ENCODE measurements around the gene DNM3. TPM values are rescaled to one million over a fixed set of nuclear protein-coding genes. Genes with fewer than 3 reads are reported as not detected.

Gene DNM3
- total RNA-seq, 1 experiment from 2014 or later: 0.71 TPM

- intact Hi-C loops (cut with micrococcal nuclease; ENCODE audit: unreplicated experiment): loop anchor here (10.0 kb wide), 1 partner anchor 601 kb away; no protein-coding TSS in a partner anchor
- Histone ChIP-seq H3K36me3 (ENCODE audit: insufficient read depth, low read length, poor library complexity, severe bottlenecking) (no peaks in the 10 kb centered on the region), H3K27ac (ENCODE audit: low read depth, low read length, poor library complexity, severe bottlenecking) (no peak overlapping the region), H3K27me3 (replicated peaks; ENCODE audit: insufficient read depth, low read depth, low read length, poor library complexity) (no peaks in the 10 kb centered on the region), H3K9me3 (ENCODE audit: low read depth, low read length, poor library complexity, severe bottlenecking) (no peaks in the 10 kb centered on the region), H3K4me3 (ENCODE audit: low read depth, low read length, poor library complexity, severe bottlenecking) (no peak overlapping the region), H3K4me1 (ENCODE audit: insufficient read depth, low read length, poor library complexity, severe bottlenecking) (no peaks in the 10 kb centered on the region)
- no TSS peak for BruUV-seq (replicated peaks)
- ChIA-PET CTCF (no interaction called here), POLR2A (ENCODE audit: low non-redundant PET) (no interaction called here)
- TF ChIP-seq CTCF (conservative IDR thresholded peaks at IDR 0.05; ENCODE audit: low read depth, low read length) (no peak), EZH2 (IDR thresholded peaks at IDR 0.05; ENCODE audit: borderline replicate concordance, low read depth, low read length, poor library complexity, severe bottlenecking) (no peak)
- DNase-seq (ENCODE audit: low spot score): no peak
Measured at GRCh38 chr1:172405912-172406311, 564.6 kb downstream of the DNM3 start.

GRCh38 chr1:172406968-172407367 is 565.7 kb downstream of the DNM3 start:
- intact Hi-C loops (cut with micrococcal nuclease; ENCODE audit: unreplicated experiment): loop anchor here (10.0 kb wide), 1 partner anchor 602 kb away; no protein-coding TSS in a partner anchor
- Histone ChIP-seq H3K4me3 (ENCODE audit: low read depth, low read length, poor library complexity, severe bottlenecking) (no peak overlapping the region), H3K36me3 (ENCODE audit: insufficient read depth, low read length, poor library complexity, severe bottlenecking) (no peaks in the 10 kb centered on the region), H3K9me3 (ENCODE audit: low read depth, low read length, poor library complexity, severe bottlenecking) (no peaks in the 10 kb centered on the region), H3K4me1 (ENCODE audit: insufficient read depth, low read length, poor library complexity, severe bottlenecking) (no peaks in the 10 kb centered on the region), H3K27me3 (replicated peaks; ENCODE audit: insufficient read depth, low read depth, low read length, poor library complexity) (no peaks in the 10 kb centered on the region), H3K27ac (ENCODE audit: low read depth, low read length, poor library complexity, severe bottlenecking) (no peak overlapping the region)
- ChIA-PET CTCF (no interaction called here), POLR2A (ENCODE audit: low non-redundant PET) (no interaction called here)
- TF ChIP-seq EZH2 (IDR thresholded peaks at IDR 0.05; ENCODE audit: borderline replicate concordance, low read depth, low read length, poor library complexity, severe bottlenecking) (no peak), CTCF (conservative IDR thresholded peaks at IDR 0.05; ENCODE audit: low read depth, low read length) (no peak)
- BruUV-seq (replicated peaks): no TSS peak
- no peak for DNase-seq (ENCODE audit: low spot score)

- Histone ChIP-seq H3K4me3 (ENCODE audit: low read depth, low read length, poor library complexity, severe bottlenecking) (no peak overlapping the region), H3K27me3 (replicated peaks; ENCODE audit: insufficient read depth, low read depth, low read length, poor library complexity) (no peaks in the 10 kb centered on the region), H3K36me3 (ENCODE audit: insufficient read depth, low read length, poor library complexity, severe bottlenecking) (no peaks in the 10 kb centered on the region), H3K27ac (ENCODE audit: low read depth, low read length, poor library complexity, severe bottlenecking) (no peak overlapping the region), H3K9me3 (ENCODE audit: low read depth, low read length, poor library complexity, severe bottlenecking) (no peaks in the 10 kb centered on the region), H3K4me1 (ENCODE audit: insufficient read depth, low read length, poor library complexity, severe bottlenecking) (no peaks in the 10 kb centered on the region)
- no TSS peak for BruUV-seq (replicated peaks)
- DNase-seq (ENCODE audit: low spot score): no peak
- POLR2A ChIA-PET (ENCODE audit: low non-redundant PET): no interaction called here
- intact Hi-C loops (cut with micrococcal nuclease; ENCODE audit: unreplicated experiment): loop anchor here (10.0 kb wide), 1 partner anchor 604 kb away; no protein-coding TSS in a partner anchor
- CTCF ChIA-PET: no interaction called here
- TF ChIP-seq EZH2 (IDR thresholded peaks at IDR 0.05; ENCODE audit: borderline replicate concordance, low read depth, low read length, poor library complexity, severe bottlenecking): no peak
- TF ChIP-seq CTCF (conservative IDR thresholded peaks at IDR 0.05; ENCODE audit: low read depth, low read length): no peak
Measured at GRCh38 chr1:172408958-172409357, 567.7 kb downstream of the DNM3 start.

Data from A673 (cell line).